Measurements from ENCODE around the gene PLCXD1.
"Not testable (repeated sequence)": the region's sequence is repeated elsewhere in the genome, so short reads cannot be mapped to it uniquely, and the experiment has no call there.

PLCXD1 gene

GRCh38 chrX:281166-281999, at the start of gene PLCXD1:
Gene PLCXD1 (plus strand): TSS chrX:281381. CDS start chrX:284188, 2,807 bp downstream.
- no peak for DNase-seq (ENCODE audit: low read depth)

GRCh38 chrX:231637-232277, 49.4 kb upstream of the PLCXD1 start:
- not testable (repeated sequence) for DNase-seq (ENCODE audit: low read depth)

- not testable (repeated sequence) for DNase-seq (ENCODE audit: low read depth)
Observed at GRCh38 chrX:232278-232655, 48.9 kb upstream of the PLCXD1 start.

DNA sequence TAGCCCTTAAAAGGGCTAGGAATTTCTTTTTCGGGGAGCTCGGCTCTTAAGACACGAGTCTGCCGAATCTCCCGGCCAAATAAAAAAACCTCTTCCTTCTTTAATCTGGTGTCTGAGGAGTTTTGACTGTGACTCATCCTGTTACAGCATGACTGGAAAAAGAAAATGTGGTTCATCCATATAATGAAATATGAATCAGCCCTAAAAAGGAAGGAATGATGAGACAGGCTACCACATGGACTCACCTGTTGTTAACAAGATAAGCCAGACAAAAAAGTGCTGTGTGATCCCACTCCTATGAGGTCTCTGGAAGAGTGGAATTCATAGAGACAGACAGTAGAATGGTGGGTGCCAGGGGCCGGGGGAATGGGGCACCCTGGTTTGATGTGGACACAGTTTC, 45.0 kb upstream of the PLCXD1 start:
- not testable (repeated sequence) for DNase-seq (ENCODE audit: low read depth)

DNA sequence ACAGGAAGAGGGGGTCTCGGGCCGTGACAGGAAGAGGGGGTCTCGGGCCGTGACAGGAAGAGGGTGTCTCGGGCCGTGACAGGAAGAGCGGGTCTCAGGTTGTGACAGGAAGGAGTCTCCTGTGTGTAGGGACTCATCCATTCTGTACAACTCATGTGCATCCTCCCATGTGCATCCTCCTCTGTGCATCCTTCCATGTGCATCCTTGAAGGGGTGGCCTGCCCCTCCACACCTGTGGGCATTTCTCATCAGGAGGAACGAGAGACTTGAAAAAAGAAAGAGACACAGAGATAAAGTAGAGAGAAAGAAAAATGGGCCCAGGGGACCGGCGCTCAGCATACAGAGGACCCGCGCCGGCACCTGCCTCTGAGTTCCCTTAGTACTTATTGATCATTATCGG, 30.2 kb upstream of the PLCXD1 start:
- DNase-seq (ENCODE audit: low read depth) = no peak

- DNase-seq (ENCODE audit: low read depth) = not testable (repeated sequence)
Observed at GRCh38 chrX:251396-252243, 29.6 kb upstream of the PLCXD1 start.

DNA sequence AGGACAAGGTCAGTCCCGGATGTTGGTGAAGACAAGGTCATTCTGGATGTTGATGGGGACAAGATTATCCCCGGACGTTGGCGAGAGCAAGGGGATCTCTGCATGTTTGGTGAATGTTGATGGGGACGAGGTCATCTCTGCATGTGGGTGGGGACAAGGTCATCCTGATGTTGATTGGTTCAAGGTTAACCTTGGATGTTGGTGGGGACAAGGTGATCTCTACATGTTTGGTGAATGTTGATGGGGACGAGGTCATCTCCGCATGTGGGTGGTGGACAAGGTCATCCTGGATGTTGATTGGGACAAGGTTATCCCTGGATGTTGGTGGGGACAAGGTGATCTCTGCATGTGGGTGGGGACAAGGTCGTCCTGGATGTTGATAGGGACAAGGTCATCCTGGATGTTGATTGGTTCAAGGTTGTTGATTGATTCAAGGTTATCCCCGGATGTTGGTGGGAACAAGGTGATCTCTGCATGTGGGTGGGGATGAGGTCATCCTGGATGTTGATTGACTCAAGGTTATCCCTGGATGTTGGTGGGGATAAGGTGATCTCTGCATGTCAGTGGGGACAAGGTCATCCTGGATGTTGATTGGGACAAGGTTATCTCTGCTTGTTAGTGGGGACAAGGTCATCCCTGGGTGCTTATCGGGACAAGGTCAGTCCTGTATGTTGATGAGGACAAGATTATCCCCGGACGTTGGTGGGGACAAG, 28.8 kb upstream of the PLCXD1 start:
- no peak for DNase-seq (ENCODE audit: low read depth)

GRCh38 chrX:252957-253291, 28.3 kb upstream of the PLCXD1 start:
- DNase-seq (ENCODE audit: low read depth) = no peak

- no peak for DNase-seq (ENCODE audit: low read depth)
Observed at GRCh38 chrX:253451-254297, 27.5 kb upstream of the PLCXD1 start.

DNA sequence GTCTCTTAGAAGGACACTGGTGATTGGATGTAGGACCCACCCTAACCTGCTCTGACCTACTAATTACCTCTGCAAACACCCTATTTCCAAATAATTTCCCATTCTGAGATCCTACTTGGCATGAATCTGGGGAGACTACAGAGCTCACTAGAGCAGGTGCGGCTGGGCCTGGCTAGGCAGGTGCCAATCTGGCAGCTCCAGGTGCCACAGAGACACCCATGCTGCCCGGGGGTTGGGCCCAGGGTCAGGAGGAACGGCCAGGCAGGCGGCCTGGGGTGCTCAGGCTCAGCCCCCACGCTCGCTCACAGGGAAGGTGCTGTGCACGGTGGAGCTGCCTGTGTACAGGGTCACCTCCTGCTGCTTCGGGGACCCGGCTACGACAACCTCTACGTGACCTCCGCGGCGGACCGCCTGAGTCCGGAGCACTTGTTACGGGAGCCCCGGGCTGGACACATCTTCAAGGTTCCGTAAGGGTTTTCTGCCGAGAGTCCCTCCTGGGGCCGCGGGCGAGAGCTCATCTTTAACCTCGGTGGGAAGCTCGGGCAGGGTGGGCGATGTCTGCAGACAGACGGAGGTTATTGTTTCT, 26.5 kb upstream of the PLCXD1 start:
- DNase-seq (ENCODE audit: low read depth) = no peak

DNA sequence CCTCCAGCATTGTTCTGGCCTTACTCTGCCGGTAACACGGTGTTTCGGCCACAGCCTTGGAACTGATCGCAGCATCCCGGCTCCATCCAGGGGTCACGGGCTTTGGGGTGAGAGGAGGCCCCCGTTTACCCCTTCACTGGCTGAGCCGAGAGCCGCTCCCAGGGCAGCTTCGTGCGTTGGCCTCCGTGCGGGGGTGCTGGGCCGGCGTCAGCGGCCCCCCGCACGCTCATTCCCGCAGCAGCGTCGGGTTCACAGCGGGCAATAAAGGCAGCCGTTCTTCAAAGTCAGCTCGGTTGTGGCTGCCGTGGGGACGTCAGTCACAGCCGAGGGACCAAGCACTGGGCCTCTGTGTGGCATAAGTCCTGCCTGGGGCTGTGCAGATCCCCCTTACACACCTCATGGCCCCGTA, 25.3 kb upstream of the PLCXD1 start:
- no peak for DNase-seq (ENCODE audit: low read depth)

- not testable (repeated sequence) for DNase-seq (ENCODE audit: low read depth)
Observed at GRCh38 chrX:257054-257453, 24.1 kb upstream of the PLCXD1 start.

- no peak for DNase-seq (ENCODE audit: low read depth)
Observed at GRCh38 chrX:257681-258289, 23.4 kb upstream of the PLCXD1 start.

DNA sequence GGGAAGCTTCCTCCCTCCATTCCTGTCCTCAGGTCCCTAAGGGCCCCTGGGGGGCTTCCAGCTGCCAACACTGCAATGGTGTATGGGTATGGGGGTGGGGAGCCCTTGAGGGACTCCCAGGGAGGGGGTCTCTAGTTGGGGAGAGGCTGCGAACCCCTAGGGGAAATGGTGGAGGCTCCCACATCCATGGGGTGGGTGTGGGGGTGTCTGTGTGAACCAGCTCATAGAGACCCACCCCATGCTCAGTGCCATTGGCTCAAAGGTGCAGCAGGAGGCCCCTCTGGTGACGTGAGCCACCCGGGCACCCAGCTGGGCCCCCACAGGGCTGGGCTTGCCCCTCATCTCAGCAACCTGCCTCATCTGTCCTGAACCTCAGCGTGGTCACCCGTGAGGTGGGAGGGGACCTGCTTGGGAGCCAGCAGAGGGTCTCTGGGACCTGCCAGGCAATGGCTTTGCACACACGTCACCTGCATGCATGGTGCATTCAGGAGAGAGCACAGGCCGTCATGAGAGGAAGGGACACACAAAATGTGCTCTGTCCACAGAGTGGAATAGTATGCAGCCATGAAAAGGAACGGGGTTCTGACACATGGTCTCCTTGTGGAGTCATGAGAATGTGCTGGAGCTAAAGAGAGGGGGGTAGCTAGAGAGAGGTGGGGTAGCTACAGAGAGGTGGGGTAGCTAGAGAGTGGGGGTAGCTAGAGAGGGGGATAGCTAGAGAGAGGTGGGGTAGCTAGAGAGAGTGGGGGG, 22.7 kb upstream of the PLCXD1 start:
- DNase-seq (ENCODE audit: low read depth) = no peak

DNA sequence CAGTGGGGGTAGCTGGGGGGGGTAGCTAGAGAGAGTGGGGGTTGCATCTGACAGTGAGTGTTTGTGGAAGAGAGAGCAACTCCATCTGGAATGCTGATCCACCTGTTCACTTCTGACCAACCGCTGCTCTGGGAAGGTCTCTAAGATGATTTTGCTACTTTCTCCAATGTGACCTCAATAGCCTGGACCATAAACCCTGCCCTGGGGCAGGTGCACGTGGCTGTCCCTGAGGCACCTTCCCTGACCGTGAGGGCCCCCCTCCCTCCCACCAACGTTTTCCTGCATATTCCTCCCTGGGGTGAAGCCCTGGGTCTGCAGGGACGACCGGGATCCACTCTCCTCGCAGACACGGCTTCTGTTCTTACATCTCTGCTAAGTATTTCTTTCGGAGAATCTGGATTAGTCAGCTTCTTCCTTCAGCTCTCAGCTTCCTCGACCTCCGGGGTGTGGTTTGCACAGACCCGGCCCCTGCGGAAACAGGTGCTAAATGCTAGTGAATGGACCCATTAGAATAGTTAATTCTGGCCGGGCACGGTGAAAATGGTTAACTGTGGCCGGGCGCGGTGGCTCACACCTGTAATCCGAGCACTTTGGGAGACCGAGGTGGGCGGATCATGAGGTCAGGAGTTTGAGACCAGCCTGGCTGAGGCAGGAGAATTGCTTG, 21.4 kb upstream of the PLCXD1 start:
- no peak for DNase-seq (ENCODE audit: low read depth)

GRCh38 chrX:261167-261918, 19.8 kb upstream of the PLCXD1 start:
- no peak for DNase-seq (ENCODE audit: low read depth)

- DNase-seq (ENCODE audit: low read depth) = no peak
Observed at GRCh38 chrX:261919-262352, 19.2 kb upstream of the PLCXD1 start.

DNA sequence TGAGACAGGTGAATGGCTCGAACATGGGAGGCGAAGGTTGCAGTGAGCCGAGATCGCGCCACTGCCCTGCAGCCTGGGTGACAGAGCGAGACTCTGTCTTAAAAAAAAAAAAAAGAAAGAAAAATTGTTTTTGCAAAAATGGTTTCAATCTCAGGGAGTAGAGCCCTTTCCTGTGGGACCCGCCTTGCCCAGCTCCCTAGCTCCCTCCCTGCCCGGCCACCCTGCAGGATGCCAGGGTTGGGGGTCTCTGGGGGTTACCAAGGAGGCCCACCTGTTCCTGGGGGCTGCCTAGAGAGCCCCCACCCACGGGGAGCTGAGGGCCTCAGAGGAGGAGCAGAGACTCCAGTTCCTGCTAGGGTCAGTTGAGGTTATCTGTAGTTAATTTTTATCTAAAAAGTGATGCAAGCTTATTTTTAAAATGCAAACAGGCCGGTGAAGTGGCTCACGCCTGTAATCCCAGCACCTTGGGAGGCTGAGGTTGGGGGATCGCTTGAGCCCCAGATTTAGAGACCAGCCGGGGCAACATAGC, 18.7 kb upstream of the PLCXD1 start:
- no peak for DNase-seq (ENCODE audit: low read depth)
